Natural killer cell (primary cell): ENCODE measurements around the gene CSNK1D. TPM values are rescaled to one million over a fixed set of nuclear protein-coding genes. Genes with fewer than 3 reads are reported as not detected.

Experiments
- ATAC-seq, 3 donors: fragments of 150-1000 bp in 2 of 3; fragments of 200-7000 bp in 1 of 3; cut with Tn5 transposase; 1 replicate in 1 of 3; 2 replicates in 2 of 3; pipeline ENCODE4 v1.10.0; 2021; ENCODE audit warnings: mild to moderate bottlenecking in 2 of 3, moderate library complexity in 2 of 3
- DNase-seq, 2 donors: peaks; one replicate each; pipeline versions ENCODE4 v3.0.0 to v3.0.0-alpha.2; 2013 to 2021; ENCODE audit warnings: mixed read lengths in 1 of 2
- H3K27ac ChIP-seq: one replicate; pipeline ENCODE4 v1.5.1; 2013; ENCODE audit warnings: mild to moderate bottlenecking, low read length
- H3K27me3 ChIP-seq: one replicate; pipeline ENCODE4 v1.6.1; 2013; ENCODE audit warnings: low read length; ENCODE audit not compliant: control insufficient read depth, insufficient read depth
- H3K36me3 ChIP-seq: one replicate; pipeline ENCODE4 v1.6.1; 2013; ENCODE audit warnings: low read length; ENCODE audit not compliant: control insufficient read depth, insufficient read depth
- H3K4me1 ChIP-seq: one replicate; pipeline ENCODE4 v1.6.1; 2013; ENCODE audit warnings: low read length; ENCODE audit not compliant: control insufficient read depth, insufficient read depth
- H3K4me3 ChIP-seq: one replicate; pipeline ENCODE4 v1.5.1; 2013; ENCODE audit warnings: low read length
- H3K9me3 ChIP-seq: one replicate; pipeline ENCODE4 v1.6.1; 2013; ENCODE audit warnings: low read length; ENCODE audit not compliant: control insufficient read depth, insufficient read depth
- H3K27ac Mint-ChIP-seq, 2 donors: one replicate each; pipeline ENCODE4 v1.8.0; 2022; ENCODE audit warnings: mild to moderate bottlenecking in 2 of 2, mixed read lengths in 2 of 2, moderate library complexity in 1 of 2
- H3K27me3 Mint-ChIP-seq, 2 donors: one replicate each; pipeline ENCODE4 v1.8.0; 2022; ENCODE audit warnings: low read depth in 2 of 2, mixed read lengths in 2 of 2
- H3K36me3 Mint-ChIP-seq: one replicate; pipeline ENCODE4 v1.8.0; 2022; ENCODE audit warnings: mixed read lengths
- H3K4me1 Mint-ChIP-seq, 2 donors: one replicate each; pipeline ENCODE4 v1.8.0; 2022; ENCODE audit warnings: mixed read lengths in 2 of 2
- H3K4me3 Mint-ChIP-seq: one replicate; pipeline ENCODE4 v1.8.0; 2022; ENCODE audit warnings: mild to moderate bottlenecking, moderate library complexity, mixed read lengths
- H3K9me3 Mint-ChIP-seq, 2 donors: one replicate each; pipeline ENCODE4 v1.8.0; 2022; ENCODE audit warnings: mixed read lengths in 2 of 2
- CTCF ChIP-seq: fragments of 200-600 bp; IDR thresholded peaks from one replicate; pipeline ENCODE4 v1.8.0; 2022; ENCODE audit warnings: antibody characterized with exemption
- WGBS: methylation state at CpG from one replicate; pipeline ENCODE4 v1.1.7; 2013; ENCODE audit warnings: missing lambda C conversion rate; ENCODE audit not compliant: insufficient coverage; 5-methylcytosine and 5-hydroxymethylcytosine counted together
- intact Hi-C: fragments of 100-400 bp; cut with micrococcal nuclease; formaldehyde crosslinking; loops from one replicate; pipeline ENCODE4 v1.14.2; 2022
- total RNA-seq, 4 donors: library from RNA; stranded (reverse); fragments of 120-200 nt in 1 of 4; gene quantifications; one replicate each; pipeline versions ENCODE4 v1.2.3 to v1.2.4, GENCODE V29; 2013 to 2022

CSNK1D gene
- total RNA-seq, 3 donors from 2014 or later (not counting 1 experiment from before 2014, with no cell fraction given) = 423 to 475 (median 468) TPM

GRCh38 chr17:82316651-82317393 lies 43.3 kb upstream of the CSNK1D start:
- H3K4me1 ChIP-seq = peaks cover 64% of the 10 kb centered on the region
- peak overlapping the region; percentile 77 for H3K4me3 ChIP-seq
- no peaks in the 10 kb centered on the region for H3K9me3 ChIP-seq
- DNase-seq (peak in 1 of 2 donors; percentile 59), ATAC-seq (peak; percentile 30 to 46 (median 31))
- H3K36me3 Mint-ChIP-seq = no peaks in the 10 kb centered on the region
- TF ChIP-seq CTCF = no peak
- peak overlapping the region; percentile 96 for H3K4me3 Mint-ChIP-seq
- peak overlapping the region; percentile 78 for H3K27ac ChIP-seq
- peaks cover 18 to 40% of the 10 kb centered on the region in 2 donors for H3K4me1 Mint-ChIP-seq
- peaks cover 17% of the 10 kb centered on the region for H3K36me3 ChIP-seq
- no peaks in the 10 kb centered on the region for H3K9me3 Mint-ChIP-seq
- intact Hi-C loops = loop anchor here (1.0 to 5.0 kb wide), 3 partner anchors 14 to 50 kb away; no protein-coding TSS in a partner anchor
- H3K27me3 ChIP-seq = no peaks in the 10 kb centered on the region
- H3K27me3 Mint-ChIP-seq = no peaks in the 10 kb centered on the region
- H3K27ac Mint-ChIP-seq = no peak overlapping the region
- WGBS = 41% methylated on average over 29 of the region's 29 CpGs

GRCh38 chr17:82315703-82316358 lies 42.3 kb upstream of the CSNK1D start:
- no peaks in the 10 kb centered on the region for H3K36me3 Mint-ChIP-seq
- peaks cover 14 to 35% of the 10 kb centered on the region in 2 donors for H3K4me1 Mint-ChIP-seq
- no peaks in the 10 kb centered on the region for H3K9me3 Mint-ChIP-seq
- H3K4me3 Mint-ChIP-seq = peak overlapping the region; percentile 96
- DNase-seq = peak in 1 of 2 donors; percentile 78
- H3K27me3 Mint-ChIP-seq = no peaks in the 10 kb centered on the region
- no peak for TF ChIP-seq CTCF
- Histone ChIP-seq H3K36me3 (peaks cover 17% of the 10 kb centered on the region), H3K4me1 (peaks cover 54% of the 10 kb centered on the region), H3K9me3 (no peaks in the 10 kb centered on the region), H3K27ac (peak overlapping the region; percentile 78), H3K27me3 (no peaks in the 10 kb centered on the region), H3K4me3 (peak overlapping the region; percentile 77)
- intact Hi-C loops = loop anchor here (2.0 to 5.0 kb wide), 2 partner anchors 13 to 49 kb away; no protein-coding TSS in a partner anchor
- 2% methylated on average over 36 of the region's 36 CpGs for WGBS
- peak; percentile 30 to 44 (median 40) for ATAC-seq
- H3K27ac Mint-ChIP-seq = no peak overlapping the region

GRCh38 chr17:82314727-82315605 lies 41.5 kb upstream of the CSNK1D start:
- peak overlapping the region; percentile 77 for H3K4me3 ChIP-seq

More at GRCh38 chr17:82314727-82315605, 41.5 kb upstream of the CSNK1D start:
- TF ChIP-seq CTCF = no peak
- peak overlapping the region; percentile 78 for H3K27ac ChIP-seq
- no peaks in the 10 kb centered on the region for H3K9me3 ChIP-seq
- no peak for ATAC-seq
- no peaks in the 10 kb centered on the region for H3K27me3 ChIP-seq
- no peaks in the 10 kb centered on the region for H3K27me3 Mint-ChIP-seq
- no peaks in the 10 kb centered on the region for H3K36me3 Mint-ChIP-seq
- peaks cover 17% of the 10 kb centered on the region for H3K36me3 ChIP-seq
- H3K4me1 Mint-ChIP-seq = peaks cover 14 to 39% of the 10 kb centered on the region in 2 donors
- H3K27ac Mint-ChIP-seq = peak overlapping the region in 1 of 2 donors; percentile 23
- intact Hi-C loops = loop anchor here (5.0 kb wide), 1 partner anchor 48 kb away; no protein-coding TSS in a partner anchor
- DNase-seq = peak in 1 of 2 donors; percentile 23
- peaks cover 51% of the 10 kb centered on the region for H3K4me1 ChIP-seq
- WGBS = 44% methylated on average over 32 of the region's 32 CpGs
- no peaks in the 10 kb centered on the region for H3K9me3 Mint-ChIP-seq
- H3K4me3 Mint-ChIP-seq = peak overlapping the region; percentile 96
